ENCODE results near the gene CDK1. TPM values are rescaled to one million over a fixed set of nuclear protein-coding genes. Genes with fewer than 3 reads are reported as not detected.

CDK1 gene
- total and polyA plus RNA-seq, 10 of the 15 experiments (the other 5 are each of a cell fraction or from before 2014, with no cell fraction given), result 81.5 to 361 (median 133) TPM

GRCh38 chr10:60789340-60789739, 11.1 kb downstream of the CDK1 start (continued):
- TF ChIP-seq EGR1 (IDR thresholded peaks at IDR 0.05; ENCODE audit: borderline replicate concordance in 1 of 2, low read depth in 2 of 2, low read length in 2 of 2) (no peak), CEBPB (IDR thresholded peaks at IDR 0.05; ENCODE audit: borderline replicate concordance in 1 of 2, low read depth in 2 of 2, low read length in 2 of 2) (no peak)

GRCh38 chr10:60794953-60795352, 16.7 kb downstream of the CDK1 start:
- Histone ChIP-seq H3K9me3 (replicated peaks; ENCODE audit: control insufficient read depth, insufficient read depth, low read length) (no peaks in the 10 kb centered on the region), H3K4me3 (no peak overlapping the region), H3K4me1 (ENCODE audit: control insufficient read depth, insufficient read depth, low read length) (no peaks in the 10 kb centered on the region), H3K27ac (ENCODE audit: control insufficient read depth, insufficient read depth) (no peak overlapping the region), H2AFZ (ENCODE audit: control insufficient read depth, low read depth, low read length) (no peak overlapping the region), H4K20me1 (ENCODE audit: control insufficient read depth, insufficient read depth) (no peaks in the 10 kb centered on the region), H3K4me2 (ENCODE audit: control insufficient read depth, insufficient read depth) (no peak overlapping the region), H3K27me3 (replicated peaks in 1 of 2; ENCODE audit: control insufficient read depth in 2 of 2, insufficient read depth in 2 of 2, low read length in 1 of 2) (no peaks in the 10 kb centered on the region), H3K36me3 (ENCODE audit: control insufficient read depth in 2 of 2, insufficient read depth in 2 of 2, low read length in 1 of 2) (peaks cover 1 to 3% of the 10 kb centered on the region in 2 experiments; a peak in 3 of 4 replicates), H3K9ac (ENCODE audit: control insufficient read depth, insufficient read depth, low read length) (no peak overlapping the region), H3K79me2 (ENCODE audit: control insufficient read depth, insufficient read depth, low read length) (peaks cover 23% of the 10 kb centered on the region)
- ATAC-seq (no peak), FAIRE-seq (no peak), DNase-seq (ENCODE audit: low read depth, low spot score) (no peak)
- in situ Hi-C loops (cut with MboI), result no loop called here
- BruUV-seq (replicated peaks), result no TSS peak
- WGBS (ENCODE audit: insufficient coverage, insufficient replicate concordance, low lambda C conversion rate, missing lambda C conversion rate), result 96% methylated on average over 4 of the region's 4 CpGs
- RAD21 ChIA-PET (ENCODE audit: unreplicated experiment), result no interaction called here
- intact Hi-C loops (cut with micrococcal nuclease; ENCODE audit: unreplicated experiment), result no loop called here
- CTCF ChIA-PET, result interaction anchor here (1.0 to 3.1 kb wide), 2 partner anchors 9 to 12 kb away, joined by 3 to 10 read pairs; no protein-coding TSS in a partner anchor
- TF ChIP-seq HCFC1 (IDR thresholded peaks at IDR 0.05; ENCODE audit: low read length) (no peak), SMAD1 (IDR thresholded peaks at IDR 0.05; ENCODE audit: low read depth, partially characterized antibody) (no peak)
- SMC1A ChIA-PET (ENCODE audit: uncharacterized antibody, unreplicated experiment), result interaction anchor here (7.0 kb wide), 1 partner anchor 10 kb away, joined by 43 read pairs; no protein-coding TSS in a partner anchor
- POLR2A ChIA-PET, result no interaction called here

All from GM12878 (cell line).